ENCODE results near the gene TBC1D5.

Gene TBC1D5

GRCh38 chr3:17456650-17457049 is 285.8 kb downstream of the TBC1D5 start:
- DNase-seq, result no peak

GRCh38 chr3:17456046-17456445 is 286.4 kb downstream of the TBC1D5 start:
- no peak for DNase-seq

- DNase-seq, result no peak
Measured at GRCh38 chr3:17444865-17445264, 297.6 kb downstream of the TBC1D5 start.

- DNase-seq, result no peak
Measured at GRCh38 chr3:17443142-17443541, 299.3 kb downstream of the TBC1D5 start.

- no peak for DNase-seq
Measured at GRCh38 chr3:17442332-17443049, 299.9 kb downstream of the TBC1D5 start.

- DNase-seq, result no peak
Measured at GRCh38 chr3:17433876-17434275, 308.6 kb downstream of the TBC1D5 start.

GRCh38 chr3:17432236-17432635 is 310.2 kb downstream of the TBC1D5 start:
- DNase-seq, result no peak

- DNase-seq, result no peak
Measured at GRCh38 chr3:17431484-17432045, 310.9 kb downstream of the TBC1D5 start.

- DNase-seq, result no peak
Measured at GRCh38 chr3:17431004-17431403, 311.4 kb downstream of the TBC1D5 start.

GRCh38 chr3:17430582-17430981 is 311.8 kb downstream of the TBC1D5 start:
- no peak for DNase-seq

- no peak for DNase-seq
Measured at GRCh38 chr3:17423786-17424536, 318.5 kb downstream of the TBC1D5 start.

- DNase-seq, result no peak
Measured at GRCh38 chr3:17422636-17423035, 319.8 kb downstream of the TBC1D5 start.

GRCh38 chr3:17420668-17421067 is 321.8 kb downstream of the TBC1D5 start:
- DNase-seq, result no peak

- DNase-seq, result peak; percentile 49
Measured at GRCh38 chr3:17412950-17413530, 329.4 kb downstream of the TBC1D5 start.

GRCh38 chr3:17411157-17411877 is 331.1 kb downstream of the TBC1D5 start:
- DNase-seq, result no peak

GRCh38 chr3:17407576-17407975 is 334.9 kb downstream of the TBC1D5 start:
- no peak for DNase-seq

- DNase-seq, result no peak
Measured at GRCh38 chr3:17404548-17404947, 337.9 kb downstream of the TBC1D5 start.

- no peak for DNase-seq
Measured at GRCh38 chr3:17402442-17402841, 340.0 kb downstream of the TBC1D5 start.

GRCh38 chr3:17401912-17402311 is 340.5 kb downstream of the TBC1D5 start:
- no peak for DNase-seq

GRCh38 chr3:17399586-17399985 is 342.8 kb downstream of the TBC1D5 start:
- no peak for DNase-seq

- DNase-seq, result no peak
Measured at GRCh38 chr3:17398959-17399551, 343.4 kb downstream of the TBC1D5 start.

GRCh38 chr3:17396036-17396435 is 346.4 kb downstream of the TBC1D5 start:
- no peak for DNase-seq
